GM18861 (cell line): ENCODE data around the gene KRTAP10-5.
"Not testable (repeated sequence)": the region's sequence is repeated elsewhere in the genome, so short reads cannot be mapped to it uniquely, and the experiment has no call there.

ENCODE experiments used
- ATAC-seq: cut with Tn5 transposase; IDR thresholded peaks from one replicate; pipeline ENCODE4 v1.9.1; 2021; ENCODE audit not compliant: unreplicated experiment

KRTAP10-5 gene

DNA sequence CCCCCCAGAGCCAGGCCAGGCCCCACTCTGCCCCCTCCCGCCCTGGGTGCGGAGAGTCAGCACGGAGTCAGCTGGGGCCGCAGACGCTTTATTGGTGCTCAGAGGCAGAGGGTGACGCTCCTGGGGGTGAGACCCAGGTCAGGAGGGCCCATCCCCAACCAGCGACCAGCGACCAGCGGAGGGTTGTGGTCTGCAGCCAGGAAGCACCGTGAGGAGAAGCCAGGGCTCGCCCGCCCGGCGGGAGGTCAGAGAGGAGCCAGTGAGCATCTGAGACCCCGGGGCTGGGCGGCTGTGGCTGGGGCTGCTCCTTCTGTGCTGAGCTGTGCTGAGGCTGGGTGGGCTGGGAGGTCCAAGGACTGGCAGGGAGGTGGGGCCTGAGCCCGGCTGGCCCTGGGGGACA lies 30.1 kb downstream of the KRTAP10-5 start:
- not testable (repeated sequence) for ATAC-seq

DNA sequence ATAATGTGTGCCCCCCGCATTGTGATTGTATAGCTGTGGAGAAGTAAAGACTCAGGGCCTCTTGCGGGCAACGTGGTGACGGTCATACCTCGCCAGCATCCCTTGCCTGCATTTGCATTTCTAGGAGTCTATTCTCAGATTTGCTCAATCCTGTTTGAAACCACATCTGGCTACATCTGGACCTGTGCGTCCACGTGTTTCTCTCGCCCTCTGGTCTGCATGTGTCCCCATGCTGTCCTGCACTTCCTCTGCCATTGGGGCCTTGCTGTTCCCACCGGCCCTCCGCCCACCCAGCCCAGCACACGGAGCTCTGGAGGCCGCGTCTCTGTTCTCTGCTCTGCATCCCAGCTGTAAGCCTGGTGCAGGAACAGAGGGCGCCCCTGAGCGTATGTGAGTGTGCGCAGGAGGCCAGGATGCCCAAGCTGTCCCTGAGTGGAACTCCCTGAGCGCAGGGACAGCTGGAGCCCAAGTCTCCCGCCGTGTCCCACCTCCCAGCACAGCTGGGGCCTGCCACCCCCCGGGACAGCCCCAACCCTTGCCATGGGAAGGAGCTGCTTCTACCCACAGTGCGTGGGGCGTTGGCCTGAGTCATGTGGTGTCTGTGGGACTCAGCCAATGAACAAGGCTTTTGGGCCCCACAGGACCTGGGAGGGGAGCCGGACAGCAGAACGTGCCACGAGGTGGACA lies 30.7 kb downstream of the KRTAP10-5 start:
- no peak for ATAC-seq

GRCh38 chr21:44548922-44549321 lies 31.5 kb downstream of the KRTAP10-5 start:
- ATAC-seq = no peak

DNA sequence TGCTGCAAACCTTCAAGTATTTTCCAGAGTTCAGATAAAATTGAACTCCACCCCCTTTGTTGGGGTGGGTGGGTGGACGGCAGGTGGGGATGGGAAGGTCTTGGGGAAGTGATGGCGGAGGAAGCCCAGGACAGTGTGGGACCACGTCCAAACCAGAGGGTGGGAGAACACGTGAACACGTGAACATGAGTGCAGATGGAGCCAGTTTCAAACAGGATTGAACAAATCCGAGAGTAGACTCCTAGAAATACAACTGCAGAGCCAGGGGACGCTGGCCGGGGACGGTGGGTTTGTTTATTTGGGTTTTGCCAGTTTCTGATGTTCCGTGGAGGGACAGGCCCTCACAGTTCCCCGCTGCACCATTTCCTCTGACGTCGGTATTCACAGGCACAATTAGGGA lies 32.0 kb downstream of the KRTAP10-5 start:
- no peak for ATAC-seq

DNA sequence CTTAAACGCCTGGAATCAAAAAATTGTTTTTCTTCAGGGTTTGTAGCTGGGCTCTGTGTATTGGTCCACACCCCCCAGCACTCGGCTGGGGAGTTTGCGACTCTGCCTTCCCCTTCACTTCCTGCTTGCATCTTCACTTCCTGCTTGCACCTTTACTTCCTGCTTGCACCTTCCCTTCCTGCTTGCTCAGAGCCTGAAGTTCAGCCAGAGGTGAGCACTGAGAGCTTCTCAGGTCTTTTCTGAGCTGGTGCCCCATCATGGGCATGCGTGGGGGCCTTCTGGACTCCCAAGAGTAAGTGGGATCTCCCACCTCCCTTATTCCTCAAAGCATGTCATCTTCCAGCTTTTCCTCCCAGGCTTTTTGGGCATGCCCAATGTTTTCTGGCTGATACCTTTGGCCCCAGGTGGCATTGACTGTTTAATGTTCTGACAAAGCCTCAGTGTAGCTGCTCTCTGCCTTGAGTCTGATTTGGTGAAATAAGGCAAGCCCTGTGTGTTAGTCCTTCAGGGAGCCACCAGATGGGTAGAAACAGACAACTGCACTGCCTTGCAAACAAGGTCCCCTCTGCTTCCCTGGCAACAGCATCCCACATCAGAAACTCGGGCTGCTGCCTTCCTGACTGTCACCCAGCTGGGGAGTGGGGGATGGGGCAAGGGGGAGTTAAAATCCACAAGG lies 32.6 kb downstream of the KRTAP10-5 start:
- ATAC-seq = no peak

DNA sequence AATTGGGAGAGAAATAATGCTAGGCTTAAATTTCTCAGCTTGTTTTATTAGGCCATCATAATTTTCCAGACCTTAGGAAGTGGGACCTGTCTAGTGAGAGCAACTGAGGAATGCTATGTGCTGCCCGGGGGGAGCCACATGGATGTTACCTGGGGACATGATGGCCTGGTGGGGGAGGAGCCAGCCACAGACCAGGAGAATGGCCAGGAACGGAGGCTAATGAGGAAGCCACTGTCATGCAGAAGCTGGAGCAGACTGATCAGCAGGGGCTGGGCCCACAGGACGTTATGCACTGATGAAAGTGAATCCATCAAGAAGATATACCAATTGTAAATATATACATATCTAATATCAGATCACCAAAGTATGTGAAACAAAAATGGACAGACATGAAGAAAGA lies 35.8 kb downstream of the KRTAP10-5 start:
- ATAC-seq = no peak

DNA sequence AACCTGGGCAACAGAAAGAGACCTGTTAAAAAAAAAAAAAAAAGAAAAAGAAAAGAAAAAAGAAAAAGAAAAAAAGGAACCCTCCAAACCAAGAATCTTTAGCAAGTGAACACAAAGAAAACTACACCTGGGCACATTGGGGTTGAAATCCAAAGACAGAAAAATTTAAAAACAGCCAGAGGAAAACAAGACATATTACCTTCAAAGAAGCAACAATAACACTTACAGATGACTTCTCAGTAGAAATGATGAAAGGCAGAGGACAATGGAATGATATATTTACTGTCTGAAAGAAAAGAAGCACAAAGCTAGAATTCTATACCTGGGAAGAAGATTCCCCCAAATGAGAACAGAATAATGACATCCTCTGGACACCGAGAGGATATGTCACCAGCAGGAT lies 37.7 kb downstream of the KRTAP10-5 start:
- ATAC-seq = no peak

DNA sequence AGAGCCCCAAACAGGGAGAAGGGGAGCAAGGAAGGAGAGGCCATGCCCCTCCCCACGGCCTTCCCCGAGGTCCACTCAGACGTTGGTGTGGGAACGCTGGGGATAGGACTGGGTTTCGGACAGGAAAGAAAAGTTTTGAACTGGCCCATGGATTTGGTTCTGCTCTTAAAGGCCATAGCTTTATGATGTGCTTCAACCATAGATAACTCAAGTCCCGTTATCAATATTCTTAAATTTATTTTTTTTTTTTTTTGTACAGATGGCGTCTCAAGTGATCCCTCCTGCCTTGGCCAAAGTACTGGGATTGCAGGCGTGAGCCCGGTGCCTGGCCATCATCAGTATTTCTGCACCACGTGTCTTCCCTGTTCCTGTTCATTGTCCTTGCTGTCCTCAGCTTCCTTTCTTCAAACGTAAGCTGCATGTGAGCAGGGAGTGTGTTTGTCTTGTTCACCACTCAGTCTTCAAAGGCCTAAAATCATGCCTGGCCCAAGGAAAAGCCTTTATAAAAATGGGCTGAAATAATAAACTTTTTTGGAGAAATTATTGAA lies 39.6 kb downstream of the KRTAP10-5 start:
- no peak for ATAC-seq

- no peak for ATAC-seq
Measured at GRCh38 chr21:44539991-44540666, 40.3 kb downstream of the KRTAP10-5 start, which contains the start of gene KRTAP10-1. Gene KRTAP10-1 (minus strand): TSS chr21:44540195. CDS start chr21:44540150, 45 bp downstream.

DNA sequence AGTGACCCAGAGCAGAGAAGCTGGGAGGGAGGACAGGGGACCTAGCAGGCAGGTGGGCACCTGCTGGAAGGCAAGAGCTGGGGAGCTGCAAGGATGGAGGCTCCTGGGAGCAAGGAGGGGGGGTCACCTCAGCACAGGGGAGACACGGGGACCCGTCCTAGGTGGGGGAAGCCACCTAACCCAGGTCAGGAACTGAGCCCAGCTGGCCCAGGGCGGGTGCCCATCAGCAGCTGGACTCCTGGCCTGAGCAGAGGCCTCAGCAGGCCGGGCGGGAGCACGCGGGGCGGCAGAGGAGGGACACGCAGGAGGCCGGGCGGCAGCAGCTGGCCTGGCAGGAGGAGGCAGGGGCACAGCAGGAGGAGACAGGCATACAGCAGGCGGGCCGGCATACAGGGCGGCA lies 41.4 kb downstream of the KRTAP10-5 start:
- ATAC-seq = no peak

DNA sequence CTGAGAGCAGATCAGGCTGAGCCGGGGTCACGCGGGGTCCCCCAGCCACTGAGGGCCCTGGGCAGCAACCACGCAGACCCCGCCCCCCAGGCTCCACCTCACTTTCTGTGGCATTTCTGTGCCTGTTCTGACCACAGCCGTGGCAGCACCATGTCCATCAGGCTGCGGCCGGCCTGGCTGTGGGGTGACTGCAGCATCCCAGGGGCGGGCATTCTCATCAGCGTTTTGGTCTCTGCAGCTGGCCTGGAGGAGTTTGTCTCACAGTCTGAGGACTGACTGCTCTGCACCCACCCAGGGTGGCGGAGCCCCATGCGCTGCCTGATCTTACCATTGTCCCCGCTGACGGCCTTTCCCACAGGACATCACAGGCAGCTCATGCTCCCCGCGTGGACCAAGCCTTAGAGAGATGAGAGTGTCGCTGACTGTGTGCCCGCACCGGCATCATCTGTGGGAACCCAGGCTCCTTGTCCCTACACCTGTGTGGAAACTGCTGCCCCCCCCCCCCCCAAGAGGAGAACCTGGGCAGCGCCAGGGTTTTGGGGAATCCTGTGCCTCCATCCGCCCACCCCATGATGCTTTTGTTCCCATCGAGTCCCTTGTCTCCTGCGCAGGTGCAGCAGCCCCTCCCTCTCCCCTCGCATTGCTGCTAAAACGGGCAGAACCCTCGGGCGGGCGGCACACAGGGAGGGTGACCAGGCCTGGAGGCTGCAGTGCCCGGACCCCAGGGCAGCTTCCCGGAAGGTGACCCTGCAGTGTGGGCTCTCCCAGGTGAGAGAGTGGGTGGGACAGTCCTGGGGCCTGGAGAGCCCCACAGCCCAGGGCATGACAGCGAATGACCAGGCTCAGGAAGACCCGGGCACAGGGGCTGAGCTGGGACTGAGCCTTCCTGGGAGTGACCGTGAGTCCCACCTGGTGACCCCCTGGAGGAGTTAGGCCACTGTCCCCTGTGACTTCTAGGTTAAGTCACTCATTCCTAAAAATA lies 42.2 kb downstream of the KRTAP10-5 start:
- ATAC-seq = no peak

GRCh38 chr21:44535963-44536362 lies 44.4 kb downstream of the KRTAP10-5 start:
- no peak for ATAC-seq

DNA sequence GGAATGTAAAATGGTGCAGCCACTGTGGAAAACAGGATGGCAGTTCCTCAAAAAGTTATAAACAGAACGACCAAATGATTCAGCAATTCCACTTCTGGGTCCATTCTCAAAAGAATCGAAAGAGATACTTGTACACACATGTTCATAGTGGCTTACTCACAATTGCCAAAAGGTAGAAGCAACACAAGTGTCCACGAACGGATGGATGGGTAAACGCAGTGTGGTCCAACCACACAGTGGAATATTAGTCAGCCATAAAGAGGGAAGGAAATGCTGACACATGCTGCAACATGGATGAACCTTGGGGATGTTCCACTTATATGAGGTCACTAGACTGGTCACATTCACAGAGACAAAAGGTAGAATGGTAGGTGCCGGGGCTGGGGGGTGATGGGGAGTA lies 45.7 kb downstream of the KRTAP10-5 start:
- ATAC-seq = no peak

GRCh38 chr21:44533891-44534627 lies 46.3 kb downstream of the KRTAP10-5 start:
- no peak for ATAC-seq

DNA sequence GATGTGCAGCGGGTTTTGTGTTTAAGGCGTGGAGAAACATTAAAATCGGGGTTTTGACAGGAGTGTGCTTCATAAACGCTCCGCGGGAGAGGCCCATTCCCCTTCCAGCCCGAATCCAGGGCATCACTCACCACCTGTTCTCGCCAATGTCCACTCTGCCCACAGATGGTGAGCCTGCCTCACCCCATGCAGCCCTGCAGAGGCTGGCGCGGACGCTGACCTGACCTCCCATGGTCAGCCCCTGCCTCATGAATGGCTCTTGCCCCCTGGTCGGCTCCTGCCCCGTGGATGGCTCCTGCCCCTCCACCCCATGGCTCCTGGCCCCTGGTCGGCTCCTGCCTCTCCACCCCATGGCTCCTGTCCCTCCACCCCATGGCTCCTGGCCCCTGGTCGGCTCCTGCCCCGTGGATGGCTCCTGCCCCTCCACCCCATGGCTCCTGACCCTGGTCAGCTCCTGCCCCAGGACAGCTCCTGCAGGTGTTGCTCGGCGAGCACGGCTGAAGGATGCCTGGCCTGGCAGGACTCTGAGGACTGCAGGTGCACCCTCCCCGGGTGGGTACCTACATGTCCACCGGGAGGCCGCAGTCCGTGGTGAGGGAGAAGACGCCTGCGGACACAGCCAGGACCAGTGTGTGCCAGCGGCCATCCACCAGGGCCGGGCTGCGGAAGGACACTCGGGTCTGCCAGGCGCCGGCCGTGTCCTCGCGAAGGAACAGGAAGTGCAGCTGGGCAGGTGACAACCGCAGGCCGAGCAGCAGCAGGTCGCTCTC lies 47.1 kb downstream of the KRTAP10-5 start:
- ATAC-seq = no peak

- ATAC-seq = no peak
Measured at GRCh38 chr21:44532712-44533111, 47.7 kb downstream of the KRTAP10-5 start.

DNA sequence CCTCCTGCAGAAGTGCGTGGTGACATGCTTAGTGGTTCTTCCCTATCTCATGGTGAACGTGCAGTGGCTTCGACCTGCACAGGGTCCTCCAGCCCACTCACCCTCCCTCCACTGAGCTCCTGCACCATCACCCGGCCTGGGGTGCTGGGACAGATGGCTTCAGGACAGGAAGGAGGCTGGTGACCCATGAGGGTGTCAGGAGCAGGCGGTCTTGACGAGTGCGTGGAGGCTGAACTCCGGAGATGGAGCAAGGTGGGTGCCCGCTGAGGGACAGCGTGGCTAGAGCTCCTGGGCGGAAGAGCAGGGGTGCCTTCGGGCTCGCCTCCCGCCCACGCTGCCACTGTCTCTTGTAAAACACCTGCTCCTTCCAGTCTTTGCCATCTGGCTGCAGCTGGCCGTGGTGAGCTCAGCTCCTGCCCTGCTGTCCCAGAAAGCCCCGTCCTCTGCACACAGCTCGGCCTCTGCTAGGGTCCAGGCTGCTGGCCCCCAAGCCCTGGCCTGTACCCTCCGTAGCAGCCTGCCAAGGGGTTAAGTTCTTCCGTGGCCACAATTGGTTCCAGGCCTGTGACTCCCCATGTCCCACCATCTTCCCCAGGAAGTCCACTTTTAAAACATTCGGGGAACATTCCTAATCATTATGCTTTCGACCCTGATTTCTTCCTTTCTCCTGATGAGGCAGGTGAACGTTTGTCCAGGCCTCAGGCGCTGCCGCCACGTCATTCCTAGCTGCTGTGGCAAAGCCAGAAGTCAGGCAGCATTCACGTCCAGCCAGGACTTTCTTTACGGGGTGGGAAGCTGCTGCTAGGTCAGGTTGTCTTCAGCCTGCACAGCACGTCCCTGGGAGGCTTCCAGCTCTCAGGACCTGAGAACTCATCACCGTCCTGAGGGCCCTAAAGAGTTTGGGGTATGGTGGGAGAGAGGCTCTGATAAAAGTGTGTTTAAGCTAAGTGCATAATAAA lies 48.5 kb downstream of the KRTAP10-5 start:
- ATAC-seq = no peak
